ENCODE data around the gene THSD4. TPM values are rescaled to one million over a fixed set of nuclear protein-coding genes. Genes with fewer than 3 reads are reported as not detected.

Gene THSD4
- total and polyA plus RNA-seq, 2 of the 4 experiments (the other 2 are of a cell fraction): 25.5 to 31.1 TPM

DNA sequence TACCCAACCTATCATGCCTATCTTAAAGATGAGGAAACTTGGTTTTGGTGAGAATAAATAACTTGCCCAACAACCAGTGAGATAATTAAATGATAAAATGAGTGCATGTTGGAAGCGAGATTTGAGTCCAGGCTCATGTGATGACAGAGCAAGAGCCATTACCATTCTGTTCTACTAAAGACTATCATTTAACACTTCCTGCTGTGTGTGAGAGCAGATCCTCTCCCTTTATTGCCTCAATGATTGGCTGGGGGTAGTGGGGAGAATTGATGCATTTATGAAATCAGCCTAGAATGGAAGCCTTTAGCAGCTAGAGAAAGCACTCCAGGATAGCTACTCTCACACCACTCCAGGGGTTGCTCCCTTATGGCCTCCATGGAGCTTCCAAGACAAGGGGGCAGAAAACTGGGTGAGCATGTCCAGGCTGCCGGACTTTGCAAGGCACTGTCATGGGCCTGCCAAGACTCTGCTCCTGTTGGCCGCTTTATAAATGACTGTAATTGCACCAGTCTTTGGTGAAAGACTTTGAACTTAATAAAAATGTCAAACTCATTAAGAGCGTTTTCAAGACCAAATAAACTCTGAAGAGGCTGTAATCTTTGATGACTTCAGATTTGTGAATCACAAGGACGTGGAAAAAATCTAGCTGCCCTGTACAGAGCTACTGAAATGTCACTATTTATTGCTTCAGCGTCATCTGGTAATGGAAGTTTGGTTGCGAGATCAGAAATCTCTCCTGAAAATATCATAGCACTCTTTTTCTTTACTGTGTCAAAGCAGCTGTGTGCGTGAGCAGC lies 486.0 kb downstream of the THSD4 start:
- Histone ChIP-seq H3K56ac (ENCODE audit: extremely low read depth, insufficient read depth, low read length) (no peak overlapping the region), H3K4me2 (ENCODE audit: low read depth, low read length) (no peak overlapping the region), H3K9me3 (ENCODE audit: control insufficient read depth, insufficient read depth, low read length) (no peaks in the 10 kb centered on the region), H3K14ac (replicated peaks; ENCODE audit: low read depth, low read length) (no peak overlapping the region), H4K20me1 (ENCODE audit: insufficient read depth, low read length) (peaks cover 7% of the 10 kb centered on the region; the same call in 1 of the 2 replicates), H3K4me3 (ENCODE audit: insufficient read depth, low read depth, low read length) (no peak overlapping the region), H3K9me1 (ENCODE audit: insufficient read depth, low read length) (peaks cover 3% of the 10 kb centered on the region; the same call in 1 of the 2 replicates), H3K9ac (ENCODE audit: low read depth, low read length) (no peak overlapping the region), H4K91ac (ENCODE audit: insufficient read depth, low read depth, low read length) (no peak overlapping the region), H3K23ac (ENCODE audit: low read depth, low read length) (no peak overlapping the region), H2BK120ac (ENCODE audit: low read depth, low read length) (no peak overlapping the region), H3K4me1 (ENCODE audit: control insufficient read depth, insufficient read depth, low read length) (peaks cover 6% of the 10 kb centered on the region), H3K36me3 (ENCODE audit: control insufficient read depth, insufficient read depth, low read length) (no peaks in the 10 kb centered on the region), H3K4ac (ENCODE audit: low read depth, low read length) (no peak overlapping the region), H3K27ac (ENCODE audit: insufficient read depth, low read length) (no peak overlapping the region), H3K27me3 (ENCODE audit: control insufficient read depth, insufficient read depth, low read length) (no peaks in the 10 kb centered on the region), H2BK20ac (ENCODE audit: low read depth, low read length) (no peak overlapping the region), H4K5ac (ENCODE audit: low read depth, low read length) (no peak overlapping the region), H4K8ac (ENCODE audit: low read depth in 2 of 2, low read length in 2 of 2) (no peak overlapping the region), H2AFZ (replicated peaks; ENCODE audit: low read length, poor library complexity) (no peak overlapping the region), H2AK5ac (ENCODE audit: low read depth, low read length) (no peak overlapping the region), H2BK15ac (ENCODE audit: low read depth, low read length) (no peak overlapping the region), H3K79me1 (ENCODE audit: low read depth in 1 of 2, low read length in 2 of 2) (peaks cover 0 to 7% of the 10 kb centered on the region in 2 experiments; a peak in 2 of 4 replicates), H2BK5ac (ENCODE audit: low read depth, low read length, poor library complexity, severe bottlenecking) (no peak overlapping the region), H3K18ac (ENCODE audit: low read depth, low read length) (no peak overlapping the region), H2AK9ac (replicated peaks; ENCODE audit: low read depth, low read length, poor library complexity) (no peak overlapping the region)
- no TSS peak for BruUV-seq (replicated peaks)
- in situ Hi-C loops (cut with MboI; ENCODE audit: low sequenced_read_pairs) (no loop called here), dilution Hi-C loops (cut with HindIII; ENCODE audit: low sequenced_read_pairs, unreplicated experiment) (no loop called here), intact Hi-C loops (cut with micrococcal nuclease) (no loop called here)
- DNase-seq: peak; percentile 15
- TF ChIP-seq BHLHE40 (IDR thresholded peaks at IDR 0.05; ENCODE audit: low read depth, low read length) (no peak), MAZ (IDR thresholded peaks at IDR 0.05; ENCODE audit: borderline replicate concordance, low read depth, low read length) (no peak), SMC3 (IDR thresholded peaks at IDR 0.05; ENCODE audit: low read depth, low read length) (no peak), MXI1 (IDR thresholded peaks at IDR 0.05; ENCODE audit: borderline replicate concordance, low read depth, low read length) (no peak), RCOR1 (IDR thresholded peaks at IDR 0.05; ENCODE audit: insufficient replicate concordance, low read length) (no peak), NFE2L2 (IDR thresholded peaks at IDR 0.05; ENCODE audit: low read depth, low read length) (no peak), POLR2A (IDR thresholded peaks at IDR 0.05; ENCODE audit: low read depth, low read length) (no peak), MAFK (IDR thresholded peaks at IDR 0.05; ENCODE audit: low read depth, low read length) (no peak), FOS (IDR thresholded peaks at IDR 0.05; ENCODE audit: low read depth, low read length) (no peak), CEBPB (IDR thresholded peaks at IDR 0.05; ENCODE audit: low read depth, low read length) (no peak)
- TF ChIP-seq, protein P1, sequence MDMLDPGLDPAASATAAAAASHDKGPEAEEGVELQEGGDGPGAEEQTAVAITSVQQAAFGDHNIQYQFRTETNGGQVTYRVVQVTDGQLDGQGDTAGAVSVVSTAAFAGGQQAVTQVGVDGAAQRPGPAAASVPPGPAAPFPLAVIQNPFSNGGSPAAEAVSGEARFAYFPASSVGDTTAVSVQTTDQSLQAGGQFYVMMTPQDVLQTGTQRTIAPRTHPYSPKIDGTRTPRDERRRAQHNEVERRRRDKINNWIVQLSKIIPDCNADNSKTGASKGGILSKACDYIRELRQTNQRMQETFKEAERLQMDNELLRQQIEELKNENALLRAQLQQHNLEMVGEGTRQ (IDR thresholded peaks at IDR 0.05; ENCODE audit: low read depth, low read length): no peak
- TF ChIP-seq, protein P2, sequence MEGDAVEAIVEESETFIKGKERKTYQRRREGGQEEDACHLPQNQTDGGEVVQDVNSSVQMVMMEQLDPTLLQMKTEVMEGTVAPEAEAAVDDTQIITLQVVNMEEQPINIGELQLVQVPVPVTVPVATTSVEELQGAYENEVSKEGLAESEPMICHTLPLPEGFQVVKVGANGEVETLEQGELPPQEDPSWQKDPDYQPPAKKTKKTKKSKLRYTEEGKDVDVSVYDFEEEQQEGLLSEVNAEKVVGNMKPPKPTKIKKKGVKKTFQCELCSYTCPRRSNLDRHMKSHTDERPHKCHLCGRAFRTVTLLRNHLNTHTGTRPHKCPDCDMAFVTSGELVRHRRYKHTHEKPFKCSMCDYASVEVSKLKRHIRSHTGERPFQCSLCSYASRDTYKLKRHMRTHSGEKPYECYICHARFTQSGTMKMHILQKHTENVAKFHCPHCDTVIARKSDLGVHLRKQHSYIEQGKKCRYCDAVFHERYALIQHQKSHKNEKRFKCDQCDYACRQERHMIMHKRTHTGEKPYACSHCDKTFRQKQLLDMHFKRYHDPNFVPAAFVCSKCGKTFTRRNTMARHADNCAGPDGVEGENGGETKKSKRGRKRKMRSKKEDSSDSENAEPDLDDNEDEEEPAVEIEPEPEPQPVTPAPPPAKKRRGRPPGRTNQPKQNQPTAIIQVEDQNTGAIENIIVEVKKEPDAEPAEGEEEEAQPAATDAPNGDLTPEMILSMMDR (conservative IDR thresholded peaks at IDR 0.05; ENCODE audit: low read depth, low read length): no peak
- TF ChIP-seq, protein P3, sequence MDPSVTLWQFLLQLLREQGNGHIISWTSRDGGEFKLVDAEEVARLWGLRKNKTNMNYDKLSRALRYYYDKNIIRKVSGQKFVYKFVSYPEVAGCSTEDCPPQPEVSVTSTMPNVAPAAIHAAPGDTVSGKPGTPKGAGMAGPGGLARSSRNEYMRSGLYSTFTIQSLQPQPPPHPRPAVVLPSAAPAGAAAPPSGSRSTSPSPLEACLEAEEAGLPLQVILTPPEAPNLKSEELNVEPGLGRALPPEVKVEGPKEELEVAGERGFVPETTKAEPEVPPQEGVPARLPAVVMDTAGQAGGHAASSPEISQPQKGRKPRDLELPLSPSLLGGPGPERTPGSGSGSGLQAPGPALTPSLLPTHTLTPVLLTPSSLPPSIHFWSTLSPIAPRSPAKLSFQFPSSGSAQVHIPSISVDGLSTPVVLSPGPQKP (IDR thresholded peaks at IDR 0.05; ENCODE audit: borderline replicate concordance, low read depth, low read length): no peak
- POLR2A ChIA-PET (ENCODE audit: unreplicated experiment): no interaction called here
- CTCF ChIA-PET: interaction anchor here (0.6 kb wide), 2 partner anchors 194 to 340 kb away, joined by 3 read pairs; no protein-coding TSS in a partner anchor
- 100% methylated on average over 1 of the region's 8 CpGs; no CpG with 5 or more reads in 1 of the 2 experiments for whole genome bisulfite sequencing, 2 experiments (ENCODE audit: extremely low coverage in 2 of 2, insufficient read length in 1 of 2)
- ATAC-seq (ENCODE audit: low read depth): no peak; the same call in 1 of the 2 replicates

Data from IMR-90 (cell line).